HG03442 (cell line): Measurements from ENCODE around the gene PARD3B.

ENCODE experiments used
- ATAC-seq: cut with Tn5 transposase; IDR thresholded peaks from one replicate; pipeline ENCODE4 v1.9.1; 2021; ENCODE audit warnings: mild to moderate bottlenecking, moderate library complexity; ENCODE audit not compliant: unreplicated experiment

The PARD3B gene

GRCh38 chr2:205520311-205520710, 975.0 kb downstream of the PARD3B start:
- no peak for ATAC-seq

DNA sequence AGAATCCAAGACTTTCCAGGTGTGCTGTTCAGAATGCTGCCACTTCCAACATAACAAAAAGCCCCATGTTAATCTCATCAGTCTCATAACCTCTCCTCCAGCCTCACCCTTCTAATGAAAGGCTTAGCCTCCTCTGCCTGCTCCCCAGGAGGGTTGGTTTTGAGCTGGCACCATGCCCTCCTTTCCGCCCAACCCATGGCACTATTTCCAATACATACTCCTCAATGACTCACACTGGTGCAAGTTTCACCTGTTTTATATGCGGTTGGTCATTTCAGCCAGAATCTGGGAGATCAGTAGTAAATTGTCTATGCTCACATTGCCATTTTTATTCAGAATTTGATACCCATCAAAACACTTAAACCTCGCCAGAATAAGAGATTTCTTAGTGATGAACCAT, 979.4 kb downstream of the PARD3B start:
- ATAC-seq, result no peak

DNA sequence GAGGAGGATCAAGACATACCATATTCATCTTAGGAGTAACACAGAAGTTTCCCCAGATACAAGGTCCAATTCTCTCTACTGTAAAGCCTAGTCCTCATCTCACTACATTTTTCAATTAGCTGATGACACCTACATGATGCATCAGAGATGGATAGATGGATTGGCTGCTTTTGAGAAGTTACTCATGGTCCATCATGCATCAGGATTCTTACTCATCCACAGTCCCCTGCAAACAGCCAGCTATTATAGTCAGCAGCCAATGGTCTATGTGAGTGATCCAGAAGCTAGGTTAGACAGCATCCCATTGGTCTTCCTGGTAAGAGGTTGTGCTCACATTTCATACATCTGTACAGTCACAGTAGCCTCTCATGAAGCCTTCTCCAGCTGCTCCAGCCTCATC, 982.5 kb downstream of the PARD3B start:
- no peak for ATAC-seq

DNA sequence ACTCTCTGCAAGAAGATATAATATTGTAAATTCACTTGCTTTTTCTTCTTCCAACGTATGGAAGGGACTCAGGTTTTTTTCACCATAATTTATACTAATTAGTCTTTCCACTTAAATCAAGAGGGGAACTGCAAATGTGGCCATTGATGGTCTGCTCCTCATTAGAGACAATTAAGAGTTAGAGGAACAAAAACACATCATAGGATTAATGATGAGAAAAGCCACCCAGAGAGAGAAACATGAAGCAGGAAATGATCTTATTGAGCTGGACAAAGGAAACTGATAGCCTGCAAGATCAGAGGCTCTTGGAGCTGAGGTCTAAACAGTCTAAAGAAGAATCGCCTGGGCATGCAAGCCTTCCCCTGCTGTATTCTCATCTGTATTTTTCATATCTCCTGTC, 985.8 kb downstream of the PARD3B start:
- ATAC-seq, result no peak

DNA sequence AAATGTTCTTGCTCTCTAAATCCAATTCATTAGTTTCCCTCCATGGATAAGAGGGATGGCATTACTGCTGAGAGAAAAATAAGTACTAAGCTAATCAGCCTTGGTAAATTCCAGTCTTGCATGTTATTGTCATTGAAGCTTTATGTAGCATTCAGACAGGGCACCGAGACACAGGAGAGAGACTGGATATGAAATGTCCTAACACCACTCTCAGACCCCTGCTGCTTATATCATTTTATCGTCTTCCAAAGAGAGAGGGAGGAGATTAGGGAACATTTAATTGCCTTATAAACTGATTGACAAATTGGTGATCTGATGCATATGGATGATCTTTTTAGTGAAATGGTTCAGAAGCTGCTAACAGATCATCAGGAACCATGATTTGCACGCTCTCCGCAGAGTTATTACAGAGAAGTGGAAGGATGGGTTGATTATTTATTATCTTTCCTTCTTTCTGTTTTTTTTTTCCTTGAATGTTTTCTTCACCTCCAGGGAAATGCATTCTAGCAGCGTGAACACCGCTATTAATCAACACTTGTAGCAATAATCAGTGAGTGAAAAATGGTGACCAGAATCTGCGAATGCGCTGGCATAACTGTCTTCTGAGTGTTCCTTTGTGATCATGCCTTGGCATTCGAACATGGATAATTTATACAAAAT, 986.3 kb downstream of the PARD3B start:
- no peak for ATAC-seq

GRCh38 chr2:205535001-205535400, 989.7 kb downstream of the PARD3B start:
- no peak for ATAC-seq

GRCh38 chr2:205539603-205540002, 994.3 kb downstream of the PARD3B start:
- no peak for ATAC-seq

GRCh38 chr2:205540036-205540435, 994.8 kb downstream of the PARD3B start:
- no peak for ATAC-seq

GRCh38 chr2:205543262-205543843, 998.1 kb downstream of the PARD3B start:
- no peak for ATAC-seq

DNA sequence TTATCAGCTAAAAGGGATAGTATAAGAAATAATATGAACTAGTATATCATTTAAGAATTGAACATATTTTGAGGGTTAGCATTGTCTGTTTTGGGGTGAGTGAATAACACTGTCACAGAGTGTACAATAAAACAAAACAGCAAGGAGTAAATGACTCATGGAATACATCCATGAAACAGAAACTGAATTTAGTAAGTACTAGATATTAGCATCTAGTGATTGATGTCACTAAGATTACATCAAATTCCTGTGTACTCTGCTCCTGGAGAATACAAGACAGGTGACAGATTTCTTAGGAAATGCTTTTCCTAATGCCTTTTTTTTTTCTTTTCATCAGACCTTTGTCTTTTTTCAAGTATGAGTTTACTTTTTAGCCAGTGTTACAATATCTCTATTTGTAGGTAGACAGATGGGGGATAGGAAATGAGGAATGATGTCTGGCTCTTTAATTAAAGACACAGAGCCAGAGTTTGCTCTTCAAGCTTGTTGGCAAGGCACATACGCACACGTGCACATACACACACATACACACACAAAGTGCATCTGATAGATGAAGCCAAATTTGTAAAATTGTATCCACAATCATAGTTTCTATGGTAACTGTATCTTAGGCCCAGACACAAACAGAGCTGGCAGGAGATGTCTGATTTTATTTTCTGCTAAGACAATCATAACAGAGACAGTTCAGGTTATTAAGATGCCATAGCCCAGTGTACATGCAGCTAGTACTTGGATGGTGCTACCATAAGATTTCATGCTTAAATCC, 998.8 kb downstream of the PARD3B start:
- ATAC-seq, result no peak

GRCh38 chr2:205545971-205546816, 1000.9 kb downstream of the PARD3B start:
- ATAC-seq, result no peak

GRCh38 chr2:205555566-205556230, 1010.4 kb downstream of the PARD3B start:
- ATAC-seq, result no peak

DNA sequence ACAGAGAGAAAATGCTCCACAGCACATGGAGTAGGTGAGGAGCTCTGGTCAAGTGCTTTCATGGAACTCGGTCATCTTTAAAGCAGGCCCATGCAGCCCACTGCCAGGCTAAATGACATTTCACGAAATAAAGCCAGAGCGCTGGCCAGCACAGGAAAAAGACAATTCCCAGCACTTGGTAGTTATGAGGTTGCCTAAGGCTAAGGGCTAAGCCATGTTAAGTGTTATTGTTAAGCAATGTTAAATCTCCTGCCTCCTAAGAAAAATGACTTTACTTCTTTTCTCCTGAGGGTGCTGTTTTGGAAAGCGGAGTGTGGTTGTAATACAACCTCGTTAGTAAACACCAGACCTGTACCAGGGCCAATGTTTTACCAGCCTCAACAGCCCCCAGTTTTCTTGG, 1011.1 kb downstream of the PARD3B start:
- ATAC-seq, result no peak

DNA sequence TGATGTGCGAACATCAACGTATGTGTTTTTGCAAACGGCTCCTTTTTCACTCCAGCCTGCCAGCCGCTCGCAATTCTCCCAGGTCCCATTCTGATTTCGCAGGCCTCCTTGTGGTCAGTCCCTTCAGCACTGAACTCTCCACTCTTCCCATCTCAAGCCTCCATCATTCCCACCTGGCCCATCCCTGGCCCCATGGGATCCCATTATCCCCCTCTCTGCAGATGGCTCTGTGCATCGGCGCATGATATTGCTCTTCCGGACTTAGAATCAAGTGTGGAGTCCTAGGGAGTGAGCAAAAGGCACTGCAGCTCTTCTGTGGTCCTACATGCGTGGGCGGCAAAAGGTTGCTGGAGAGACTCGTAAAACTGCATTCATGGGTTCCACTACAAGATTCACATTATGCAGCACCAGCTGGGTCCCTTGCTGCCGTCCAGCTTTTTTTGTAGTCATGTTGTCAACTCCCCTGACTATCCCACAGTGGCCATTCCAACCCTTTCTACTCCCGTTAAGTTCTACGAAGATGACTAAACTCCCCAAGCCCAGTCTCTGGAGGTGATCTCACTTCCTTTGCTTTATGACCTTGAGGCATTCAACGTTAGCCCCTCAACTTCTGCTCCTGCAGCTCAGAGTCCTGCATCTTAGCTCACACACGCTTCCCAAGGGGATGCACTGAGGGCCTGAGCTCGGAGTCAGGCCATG, 1011.7 kb downstream of the PARD3B start:
- no peak for ATAC-seq

- no peak for ATAC-seq
Observed at GRCh38 chr2:205557873-205558272, 1012.6 kb downstream of the PARD3B start.

DNA sequence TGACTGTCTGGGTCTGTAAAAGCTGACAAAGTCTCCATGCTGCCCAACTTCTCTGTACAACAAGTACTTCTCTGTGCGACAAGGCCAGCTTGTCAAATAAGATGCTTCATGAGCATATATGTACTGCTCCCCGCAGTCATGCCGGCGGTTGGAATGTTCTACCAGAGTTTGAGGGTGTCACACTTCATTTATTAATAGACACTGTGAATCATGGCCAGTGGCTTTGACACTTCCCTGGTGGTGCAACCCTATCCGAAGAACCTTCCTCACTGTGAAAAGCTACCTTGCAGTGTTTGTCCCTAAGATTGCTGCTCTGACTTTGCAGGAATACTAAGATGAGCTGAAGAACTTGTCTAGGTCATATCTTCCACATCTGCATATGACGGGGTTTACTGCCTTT, 1016.2 kb downstream of the PARD3B start:
- ATAC-seq, result no peak

DNA sequence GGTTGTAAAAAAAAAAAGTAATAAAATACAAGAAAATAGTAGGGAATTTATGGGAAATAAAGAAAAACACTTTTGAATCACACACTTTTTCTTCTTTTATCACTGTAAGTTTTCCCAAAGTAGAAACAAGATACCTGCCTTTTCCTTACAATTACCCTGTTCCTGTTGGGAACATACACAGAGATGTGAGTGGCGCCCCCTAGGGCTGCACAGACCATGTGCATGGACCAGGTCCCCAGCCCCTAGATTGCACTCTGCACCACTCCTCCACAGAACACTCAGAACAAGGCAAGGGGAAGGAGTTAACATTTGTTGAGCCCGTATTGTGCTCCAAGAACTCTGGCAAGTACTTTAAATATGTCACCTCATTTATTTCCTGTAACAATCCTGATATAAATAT, 1018.4 kb downstream of the PARD3B start:
- ATAC-seq, result no peak

DNA sequence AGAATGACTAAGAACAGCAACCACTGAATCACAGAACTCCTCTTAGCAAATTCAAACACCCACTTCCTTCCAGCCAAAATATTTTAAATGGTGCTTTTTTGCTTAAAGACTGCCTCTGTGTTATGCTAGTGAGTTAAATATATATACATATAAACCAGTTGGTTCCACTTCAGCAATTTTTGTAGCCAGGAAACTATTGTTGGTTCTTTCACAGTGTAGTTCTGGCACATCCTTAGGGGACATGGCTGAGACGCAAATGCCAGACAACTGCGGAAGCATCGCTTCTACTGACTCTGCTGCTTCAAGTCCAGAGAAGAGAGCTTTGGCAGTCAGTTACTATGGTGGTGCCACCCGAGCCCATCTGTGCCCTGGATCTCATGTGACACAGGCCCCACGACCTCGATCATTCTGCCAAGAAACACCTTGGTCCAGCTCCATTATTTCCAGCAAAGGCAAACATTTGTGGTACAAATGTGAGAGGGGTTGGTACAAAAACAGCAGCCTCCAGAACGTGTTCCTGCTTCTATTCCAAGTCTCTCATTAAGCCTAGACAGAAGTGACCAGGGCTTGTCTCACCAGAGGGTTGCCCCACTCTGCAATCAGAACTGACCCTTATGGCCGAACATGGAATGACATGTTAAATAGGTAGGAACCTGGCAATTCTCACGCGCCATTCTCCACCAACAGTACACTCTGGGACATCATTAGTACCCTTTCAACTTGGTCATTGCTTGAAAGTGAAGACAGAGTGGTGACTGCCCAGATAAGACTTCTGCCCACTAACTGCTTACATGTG, 1019.3 kb downstream of the PARD3B start:
- ATAC-seq, result no peak

DNA sequence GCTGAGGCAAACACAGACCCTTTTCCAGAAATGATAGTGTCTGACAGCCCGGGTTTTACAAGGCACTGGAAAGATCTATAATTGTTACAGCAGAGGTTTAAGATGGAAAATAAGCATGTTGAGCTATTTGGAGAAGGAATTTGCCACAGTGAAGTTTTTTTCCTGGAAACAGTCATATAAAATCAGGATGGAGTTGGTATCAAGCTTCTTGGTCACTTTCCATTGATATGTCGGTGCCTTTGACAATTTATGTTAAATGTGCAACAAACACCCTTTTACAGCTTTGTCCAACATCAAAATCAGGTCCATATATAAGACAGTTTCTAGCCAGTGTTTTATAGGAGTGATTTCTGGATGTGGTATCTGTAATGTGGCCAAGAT, 1019.9 kb downstream of the PARD3B start:
- no peak for ATAC-seq
